Transverse colon (tissue), 4 donors: ENCODE results near the gene ENAH. TPM values are rescaled to one million over a fixed set of nuclear protein-coding genes. Genes with fewer than 3 reads are reported as not detected.
"Not testable (repeated sequence)": the region's sequence is repeated elsewhere in the genome, so short reads cannot be mapped to it uniquely, and the experiment has no call there.

Source experiments
- DNase-seq: peaks from one replicate; pipeline ENCODE4 v3.0.0-alpha.2; 2019
- H3K27ac ChIP-seq, 4 donors: fragments of 200-600 bp; sonication (generic); 2 replicates each; pipeline ENCODE4 v1.5.1; 2016 to 2018; ENCODE audit warnings: inconsistent platforms in 4 of 4
- H3K27me3 ChIP-seq: fragments of 200-600 bp; sonication (generic); 2 replicates; pipeline ENCODE4 v1.5.1; 2017; ENCODE audit warnings: inconsistent platforms
- H3K36me3 ChIP-seq, 4 donors: fragments of 200-600 bp; sonication (generic); 2 replicates each; pipeline ENCODE4 v1.5.1; 2017 to 2019; ENCODE audit warnings: inconsistent platforms in 4 of 4
- H3K4me1 ChIP-seq, 4 donors: fragments of 200-600 bp; sonication (generic); 2 replicates each; pipeline ENCODE4 v1.5.1; 2017 to 2020; ENCODE audit warnings: inconsistent platforms in 4 of 4
- H3K4me3 ChIP-seq, 4 donors: fragments of 200-600 bp; sonication (generic); 1 replicate in 1 of 4; 2 replicates in 3 of 4; pipeline versions ENCODE4 v1.5.1 to v1.6.1; 2017 to 2019; ENCODE audit warnings: inconsistent platforms in 4 of 4
- H3K9me3 ChIP-seq, 2 donors: fragments of 200-600 bp; sonication (generic); 2 replicates each; pipeline ENCODE4 v1.5.1; 2017 to 2019; ENCODE audit warnings: inconsistent platforms in 2 of 2
- EP300 ChIP-seq: sonication (generic); formaldehyde crosslinking; IDR thresholded peaks from one replicate; pipeline ENCODE4 v1.6.1; 2017; ENCODE audit warnings: antibody characterized with exemption, low read depth
- POLR2A ChIP-seq: fragments of 450-650 bp; IDR thresholded peaks from one replicate; pipeline ENCODE4 v1.6.1; 2016; ENCODE audit warnings: antibody characterized with exemption, mild to moderate bottlenecking, moderate library complexity
- POLR2AphosphoS5 ChIP-seq, 3 donors: sonication (generic); formaldehyde crosslinking; IDR thresholded peaks; one replicate each; pipeline ENCODE4 v1.6.1; 2016; ENCODE audit warnings: antibody characterized with exemption in 3 of 3
- WGBS, 2 donors: methylation state at CpG; one replicate each; pipeline ENCODE4 v1.1.5; 2018; ENCODE audit warnings: low coverage in 1 of 2; 5-methylcytosine and 5-hydroxymethylcytosine counted together
- in situ Hi-C, 4 donors: fragments of 200-750 bp; cut with MboI; loops; one replicate each; pipeline versions ENCODE4 v1.15.0 to v1.15.1; 2017; ENCODE audit warnings: low sequenced_read_pairs in 3 of 4, low pct_ligation_motif_present in 1 of 4, low pct_unique_long_range_greater_than_20kb in 1 of 4
- intact Hi-C: fragments of 100-400 bp; cut with DNase I; formaldehyde crosslinking; loops from one replicate; pipeline ENCODE4 v1.15.1; 2023; ENCODE audit warnings: low total_unique reads
- total RNA-seq, 4 donors: library from RNA; depleted of rRNA; stranded (reverse); fragments of >200 nt; gene quantifications; one replicate each; pipeline ENCODE4 v1.1.0, GENCODE V29; 2016
- TF ChIP-seq, protein P1 (sequence below), 5 experiments: fragments of 200-600 bp in 3 of 5; fragments of 450-650 bp in 2 of 5; sonication (generic) in 3 of 5; IDR thresholded peaks; 1 replicate in 2 of 5; 2 replicates in 3 of 5; pipeline ENCODE4 v1.5.1; 2016 to 2017; ENCODE audit warnings: antibody characterized with exemption in 5 of 5, inconsistent platforms in 3 of 5, mild to moderate bottlenecking in 2 of 5, moderate library complexity in 1 of 5

ENAH gene
- total RNA-seq, 4 donors from 2014 or later = 14.7 to 140 (median 33.9) TPM

DNA sequence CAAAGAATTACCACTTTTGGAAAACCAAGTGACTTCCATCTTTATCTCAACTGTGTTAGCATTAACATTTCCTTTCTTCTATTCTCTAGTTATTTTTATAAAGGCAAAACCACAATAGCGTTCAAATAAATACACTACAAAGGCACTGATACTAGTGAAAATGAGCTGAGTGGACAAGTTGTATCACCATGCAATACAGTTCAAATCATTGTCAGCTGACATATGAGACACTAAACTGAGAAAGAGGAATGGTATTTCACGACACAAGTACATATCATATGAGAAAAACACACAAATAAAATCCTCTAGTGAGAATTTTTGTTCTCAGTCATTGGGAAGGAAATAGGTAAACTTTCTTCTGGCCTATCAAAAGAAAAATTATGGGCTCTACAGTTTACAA is 26.2 kb downstream of the ENAH start:
- in situ Hi-C loops = no loop called here
- H3K27me3 ChIP-seq = no peaks in the 10 kb centered on the region
- intact Hi-C loops = no loop called here
- WGBS, 2 donors = 73 to 79% methylated on average over 2 of the region's 2 CpGs
- no peak overlapping the region for H3K4me3 ChIP-seq
- DNase-seq = no peak
- TF ChIP-seq POLR2A (no peak), EP300 (no peak), POLR2AphosphoS5 (IDR thresholded peaks at IDR 0.05) (no peak)
- TF ChIP-seq, protein P1, sequence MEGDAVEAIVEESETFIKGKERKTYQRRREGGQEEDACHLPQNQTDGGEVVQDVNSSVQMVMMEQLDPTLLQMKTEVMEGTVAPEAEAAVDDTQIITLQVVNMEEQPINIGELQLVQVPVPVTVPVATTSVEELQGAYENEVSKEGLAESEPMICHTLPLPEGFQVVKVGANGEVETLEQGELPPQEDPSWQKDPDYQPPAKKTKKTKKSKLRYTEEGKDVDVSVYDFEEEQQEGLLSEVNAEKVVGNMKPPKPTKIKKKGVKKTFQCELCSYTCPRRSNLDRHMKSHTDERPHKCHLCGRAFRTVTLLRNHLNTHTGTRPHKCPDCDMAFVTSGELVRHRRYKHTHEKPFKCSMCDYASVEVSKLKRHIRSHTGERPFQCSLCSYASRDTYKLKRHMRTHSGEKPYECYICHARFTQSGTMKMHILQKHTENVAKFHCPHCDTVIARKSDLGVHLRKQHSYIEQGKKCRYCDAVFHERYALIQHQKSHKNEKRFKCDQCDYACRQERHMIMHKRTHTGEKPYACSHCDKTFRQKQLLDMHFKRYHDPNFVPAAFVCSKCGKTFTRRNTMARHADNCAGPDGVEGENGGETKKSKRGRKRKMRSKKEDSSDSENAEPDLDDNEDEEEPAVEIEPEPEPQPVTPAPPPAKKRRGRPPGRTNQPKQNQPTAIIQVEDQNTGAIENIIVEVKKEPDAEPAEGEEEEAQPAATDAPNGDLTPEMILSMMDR (IDR thresholded peaks at IDR 0.05) = no peak
- no peaks in the 10 kb centered on the region for H3K36me3 ChIP-seq
- H3K9me3 ChIP-seq = no peaks in the 10 kb centered on the region
- peaks cover 0 to 43% (median 5%) of the 10 kb centered on the region in 4 donors for H3K4me1 ChIP-seq
- H3K27ac ChIP-seq = no peak overlapping the region

DNA sequence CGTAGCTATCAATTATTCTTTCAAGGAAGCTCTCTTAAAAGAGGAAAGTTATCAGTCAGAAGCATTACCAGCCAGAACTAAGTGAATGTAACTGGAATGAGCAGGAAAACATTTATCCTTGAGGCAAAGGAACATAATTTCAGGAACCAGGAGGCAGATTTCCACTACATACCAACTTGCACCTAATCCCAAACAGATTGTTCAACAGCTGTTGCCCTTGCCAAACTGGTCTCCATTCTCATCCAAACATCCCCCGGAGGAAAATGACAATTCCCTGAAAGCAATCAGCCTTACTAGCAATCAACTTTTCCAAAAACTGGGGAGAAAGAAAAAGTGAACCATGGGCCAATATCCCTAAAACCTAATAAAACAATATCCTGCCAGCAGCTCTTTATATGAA is 35.0 kb downstream of the ENAH start:
- no peak for DNase-seq
- 57 to 79% methylated on average over 2 of the region's 2 CpGs for WGBS, 2 donors
- no peaks in the 10 kb centered on the region for H3K9me3 ChIP-seq
- H3K4me3 ChIP-seq = no peak overlapping the region
- H3K36me3 ChIP-seq = no peaks in the 10 kb centered on the region
- TF ChIP-seq EP300 (no peak), POLR2AphosphoS5 (IDR thresholded peaks at IDR 0.05) (no peak), POLR2A (no peak)
- TF ChIP-seq, protein P1 (IDR thresholded peaks at IDR 0.05) = no peak
- no peaks in the 10 kb centered on the region for H3K27me3 ChIP-seq
- intact Hi-C loops (no loop called here), in situ Hi-C loops (no loop called here)
- peaks cover 0 to 17% (median 6%) of the 10 kb centered on the region in 4 donors for H3K4me1 ChIP-seq
- H3K27ac ChIP-seq = peak overlapping the region in 1 of 4 donors; percentile 16

DNA sequence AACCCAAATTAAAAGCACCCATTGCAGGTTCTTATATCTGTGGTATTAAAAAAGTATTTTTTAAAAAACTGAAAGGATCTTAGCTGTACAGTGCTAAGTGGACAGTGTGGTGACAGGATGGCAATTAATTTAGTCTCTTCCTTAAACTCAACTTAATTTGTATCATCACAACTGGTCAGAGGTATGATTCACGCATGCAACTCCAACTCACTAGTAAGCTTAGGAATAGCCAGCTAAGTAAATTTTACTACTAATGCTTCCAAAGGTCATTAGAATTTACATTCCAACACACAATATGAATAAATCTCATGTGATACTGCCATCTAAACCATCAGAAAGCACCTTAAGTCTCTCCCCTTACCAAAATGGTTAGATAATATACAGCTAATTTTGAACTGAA is 35.4 kb downstream of the ENAH start:
- DNase-seq = no peak
- Histone ChIP-seq H3K36me3 (no peaks in the 10 kb centered on the region), H3K9me3 (no peaks in the 10 kb centered on the region), H3K27ac (peak overlapping the region in 2 of 4 donors; percentile 16 to 22), H3K4me1 (peaks cover 0 to 20% (median 8%) of the 10 kb centered on the region in 4 donors), H3K27me3 (no peaks in the 10 kb centered on the region), H3K4me3 (no peak overlapping the region)
- TF ChIP-seq EP300 (no peak), POLR2A (no peak), POLR2AphosphoS5 (IDR thresholded peaks at IDR 0.05) (no peak)
- TF ChIP-seq, protein P1 (IDR thresholded peaks at IDR 0.05) = no peak
- WGBS, 2 donors = 45 to 53% methylated on average over 1 of the region's 1 CpG
- in situ Hi-C loops = no loop called here
- intact Hi-C loops = no loop called here

DNA sequence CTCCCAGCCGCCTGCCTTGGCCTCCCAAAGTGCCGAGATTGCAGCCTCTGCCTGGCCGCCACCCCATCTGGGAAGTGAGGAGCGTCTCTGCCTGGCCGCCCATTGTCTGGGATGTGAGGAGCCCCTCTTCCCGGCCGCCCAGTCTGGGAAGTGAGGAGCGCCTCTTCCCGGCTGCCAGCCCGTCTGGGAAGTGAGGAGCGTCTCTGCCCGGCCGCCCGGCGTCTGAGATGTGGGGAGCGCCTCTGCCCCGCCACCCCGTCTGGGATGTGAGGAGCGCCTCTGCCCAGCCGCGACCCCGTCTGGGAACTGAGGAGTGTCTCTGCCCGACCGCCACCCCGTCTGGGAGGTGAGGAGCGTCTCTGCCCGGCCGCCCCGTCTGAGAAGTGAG is 37.5 kb downstream of the ENAH start:
- in situ Hi-C loops, DNase-seq, H3K36me3 ChIP-seq, intact Hi-C loops, H3K27ac ChIP-seq, H3K9me3 ChIP-seq, H3K4me3 ChIP-seq, H3K27me3 ChIP-seq: not testable (repeated sequence)
- WGBS, 2 donors = 95% methylated on average over 20 of the region's 29 CpGs; no CpG with 5 or more reads in 1 of the 2 donors
- H3K4me1 ChIP-seq = peaks cover 4 to 23% (median 9%) of the 10 kb centered on the region in 4 donors

DNA sequence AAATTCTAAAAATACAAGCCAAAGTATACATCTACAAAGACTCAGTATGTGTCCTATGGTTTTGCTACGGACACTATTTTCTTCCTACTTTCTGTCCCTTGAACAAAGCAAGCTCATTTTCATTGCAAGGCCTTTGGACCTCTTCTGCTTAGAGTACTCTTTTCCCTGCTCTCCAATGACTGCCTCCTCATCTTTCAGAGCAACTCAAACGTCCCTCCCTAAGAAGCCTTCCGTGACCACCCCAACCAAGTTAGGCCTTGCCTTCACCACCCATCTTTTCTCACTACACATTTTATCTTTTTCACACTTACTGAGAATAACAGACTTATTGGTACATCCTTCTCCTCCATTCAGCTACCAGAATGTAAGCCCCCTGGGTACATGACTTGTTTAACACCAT is 39.9 kb downstream of the ENAH start:
- in situ Hi-C loops = no loop called here
- WGBS, 2 donors = 69 to 80% methylated on average over 3 of the region's 3 CpGs
- peak overlapping the region; percentile 37 to 61 (median 50) for H3K27ac ChIP-seq

More for the DNA sequence above, 39.9 kb downstream of the ENAH start:
- no peak for TF ChIP-seq EP300
- no peak for TF ChIP-seq POLR2AphosphoS5 (IDR thresholded peaks at IDR 0.05)
- no peak for TF ChIP-seq POLR2A
- TF ChIP-seq, protein P1 (IDR thresholded peaks at IDR 0.05) = no peak
- peaks cover 4 to 22% (median 6%) of the 10 kb centered on the region in 4 donors for H3K4me1 ChIP-seq
- intact Hi-C loops = no loop called here
- DNase-seq = no peak
- H3K4me3 ChIP-seq = no peak overlapping the region
- H3K9me3 ChIP-seq = no peaks in the 10 kb centered on the region
- H3K27me3 ChIP-seq = no peaks in the 10 kb centered on the region
- no peaks in the 10 kb centered on the region for H3K36me3 ChIP-seq
